M059J (cell line): ENCODE results near the gene NIM1K. TPM values are rescaled to one million over a fixed set of nuclear protein-coding genes. Genes with fewer than 3 reads are reported as not detected.
"Not testable (repeated sequence)": the region's sequence is repeated elsewhere in the genome, so short reads cannot be mapped to it uniquely, and the experiment has no call there.

Experiments
- DNase-seq: peaks from one replicate; pipeline ENCODE4 v3.0.0-alpha.2; 2012; ENCODE audit warnings: low read depth
- total RNA-seq: library from RNA; depleted of rRNA; stranded (reverse); fragments of >200 nt; shearing (Covaris generic); gene quantifications from 2 replicates; pipeline ENCODE4 v1.2.3, GENCODE V29; 2014

Gene NIM1K
- total RNA-seq, 1 experiment from 2014 or later, result 1.1 TPM

GRCh38 chr5:43190755-43191603 lies 1.0 kb upstream of the NIM1K start:
- DNase-seq, result peak; percentile 55

GRCh38 chr5:43192558-43193180 lies 644 bp downstream of the NIM1K start:
- DNase-seq, result peak; percentile 32

GRCh38 chr5:43193181-43193893 lies 1.3 kb downstream of the NIM1K start:
- DNase-seq, result peak; percentile 90

GRCh38 chr5:43193894-43194265 lies 1.9 kb downstream of the NIM1K start:
- no peak for DNase-seq

- DNase-seq, result no peak
These were observed 3.7 kb downstream of the NIM1K start for GRCh38 chr5:43195670-43196265.

GRCh38 chr5:43197535-43197934 lies 5.5 kb downstream of the NIM1K start:
- no peak for DNase-seq

- DNase-seq, result not testable (repeated sequence)
These were observed 9.4 kb downstream of the NIM1K start for GRCh38 chr5:43201442-43201841.

GRCh38 chr5:43202380-43202779 lies 10.4 kb downstream of the NIM1K start:
- DNase-seq, result no peak

- peak; percentile 52 for DNase-seq
These were observed 11.3 kb downstream of the NIM1K start for GRCh38 chr5:43203373-43203772.

- DNase-seq, result no peak
These were observed 12.9 kb downstream of the NIM1K start for GRCh38 chr5:43204958-43205357.

- no peak for DNase-seq
These were observed 15.6 kb downstream of the NIM1K start for GRCh38 chr5:43207601-43208000.

GRCh38 chr5:43208658-43209057 lies 16.6 kb downstream of the NIM1K start:
- DNase-seq, result no peak

GRCh38 chr5:43209060-43209459 lies 17.0 kb downstream of the NIM1K start:
- DNase-seq, result no peak

GRCh38 chr5:43209833-43210232 lies 17.8 kb downstream of the NIM1K start:
- DNase-seq, result no peak

GRCh38 chr5:43210570-43210969 lies 18.5 kb downstream of the NIM1K start:
- no peak for DNase-seq

- no peak for DNase-seq
These were observed 21.9 kb downstream of the NIM1K start for GRCh38 chr5:43213951-43214350.

GRCh38 chr5:43215073-43215631 lies 23.1 kb downstream of the NIM1K start:
- DNase-seq, result peak; percentile 15

GRCh38 chr5:43216941-43217340 lies 24.9 kb downstream of the NIM1K start:
- no peak for DNase-seq

- DNase-seq, result no peak
These were observed 27.1 kb downstream of the NIM1K start for GRCh38 chr5:43219120-43219519.

- DNase-seq, result no peak
These were observed 29.5 kb downstream of the NIM1K start for GRCh38 chr5:43221502-43221901.

- DNase-seq, result no peak
These were observed 33.7 kb downstream of the NIM1K start for GRCh38 chr5:43225649-43226245.

GRCh38 chr5:43227655-43228054 lies 35.6 kb downstream of the NIM1K start:
- peak; percentile 56 for DNase-seq
